GM23338 (cell line): ENCODE measurements around the gene GAS2. TPM values are rescaled to one million over a fixed set of nuclear protein-coding genes. Genes with fewer than 3 reads are reported as not detected.

ENCODE experiments used
- ATAC-seq: fragments of 200-7000 bp; cut with Tn5 transposase; 3 replicates; pipeline ENCODE4 v1.9.1; 2020
- DNase-seq: peaks from one replicate; pipeline ENCODE4 v3.0.0-alpha.2; 2015; ENCODE audit warnings: low spot score
- H2AFZ ChIP-seq: fragments of 200-600 bp; sonication (generic); 2 replicates; pipeline ENCODE4 v1.8.0; 2016; ENCODE audit warnings: antibody characterized with exemption, mild to moderate bottlenecking, moderate library complexity
- H3F3A ChIP-seq: fragments of 200-600 bp; sonication (generic); replicated peaks from 2 replicates; pipeline ENCODE4 v1.8.0; 2017; ENCODE audit warnings: antibody characterized with exemption, mixed run types, low read depth
- H3K27ac ChIP-seq: fragments of 200-600 bp; sonication (generic); 2 replicates; pipeline ENCODE4 v1.6.1; 2016; ENCODE audit warnings: low read depth
- H3K27me3 ChIP-seq: fragments of 200-600 bp; sonication (generic); 2 replicates; pipeline ENCODE4 v1.8.0; 2016; ENCODE audit warnings: mild to moderate bottlenecking, mixed run types, moderate library complexity; ENCODE audit not compliant: insufficient read depth
- H3K36me3 ChIP-seq: fragments of 200-600 bp; sonication (generic); 2 replicates; pipeline ENCODE4 v1.8.0; 2016; ENCODE audit warnings: mild to moderate bottlenecking; ENCODE audit not compliant: insufficient read depth
- H3K4me1 ChIP-seq: fragments of 200-600 bp; sonication (generic); 2 replicates; pipeline ENCODE4 v1.8.0; 2016; ENCODE audit warnings: mild to moderate bottlenecking, moderate library complexity; ENCODE audit not compliant: insufficient read depth
- H3K4me2 ChIP-seq: fragments of 200-600 bp; sonication (generic); 2 replicates; pipeline ENCODE4 v1.7.1; 2017; ENCODE audit warnings: mixed run types
- H3K4me3 ChIP-seq: fragments of 200-600 bp; sonication (generic); 2 replicates; pipeline ENCODE4 v1.6.1; 2016; ENCODE audit warnings: mixed run types
- H3K79me2 ChIP-seq: fragments of 200-600 bp; sonication (generic); replicated peaks from 2 replicates; pipeline ENCODE4 v1.8.0; 2017; ENCODE audit warnings: mild to moderate bottlenecking; ENCODE audit not compliant: insufficient read depth
- H3K9me2 ChIP-seq: fragments of 200-600 bp; sonication (generic); 2 replicates; pipeline ENCODE4 v1.8.0; 2017; ENCODE audit not compliant: insufficient read depth
- H4K20me1 ChIP-seq: fragments of 200-600 bp; sonication (generic); replicated peaks from 2 replicates; pipeline ENCODE4 v1.8.0; 2017; ENCODE audit warnings: mild to moderate bottlenecking; ENCODE audit not compliant: insufficient read depth
- H3K27ac Mint-ChIP-seq: 2 replicates; pipeline ENCODE4 v1.8.0; 2020; ENCODE audit warnings: inconsistent platforms, mild to moderate bottlenecking, moderate library complexity, mixed read lengths
- H3K27me3 Mint-ChIP-seq: 3 replicates; pipeline ENCODE4 v1.8.0; 2022; ENCODE audit warnings: low read depth, mild to moderate bottlenecking, moderate library complexity, mixed read lengths, inconsistent platforms; ENCODE audit not compliant: insufficient read depth, poor library complexity
- H3K36me3 Mint-ChIP-seq: 3 replicates; pipeline ENCODE4 v1.8.0; 2021; ENCODE audit warnings: low read depth, mild to moderate bottlenecking, inconsistent platforms, moderate library complexity, mixed read lengths
- H3K4me1 Mint-ChIP-seq: 3 replicates; pipeline ENCODE4 v1.8.0; 2020; ENCODE audit warnings: mild to moderate bottlenecking, inconsistent platforms, mixed read lengths
- H3K4me3 Mint-ChIP-seq: 3 replicates; pipeline ENCODE4 v1.8.0; 2021; ENCODE audit warnings: moderate library complexity, mild to moderate bottlenecking, inconsistent platforms, mixed read lengths
- H3K9me3 Mint-ChIP-seq: 3 replicates; pipeline ENCODE4 v1.8.0; 2020; ENCODE audit warnings: moderate library complexity, mild to moderate bottlenecking, inconsistent platforms, mixed read lengths
- CREB1 ChIP-seq: fragments of 250-450 bp; sonication (Bioruptor Pico); IDR thresholded peaks from 2 replicates; pipeline ENCODE4 v1.5.0; 2020; ENCODE audit warnings: low read depth, mild to moderate bottlenecking, moderate library complexity
- EZH2 ChIP-seq: fragments of 200-600 bp; sonication (generic); IDR thresholded peaks from one replicate; pipeline ENCODE4 v1.8.0; 2017; ENCODE audit warnings: antibody characterized with exemption, mild to moderate bottlenecking, low read depth; ENCODE audit not compliant: unreplicated experiment
- EZH2phosphoT487 ChIP-seq: fragments of 200-600 bp; sonication (generic); IDR thresholded peaks from one replicate; pipeline ENCODE4 v1.8.1; 2018; ENCODE audit warnings: antibody characterized with exemption; ENCODE audit not compliant: unreplicated experiment
- JUNB ChIP-seq: IDR thresholded peaks from one replicate; pipeline ENCODE4 v1.6.1; 2016; ENCODE audit warnings: antibody characterized with exemption; ENCODE audit not compliant: unreplicated experiment
- NANOG ChIP-seq: IDR thresholded peaks from 2 replicates; pipeline ENCODE4 v1.6.1; 2016; ENCODE audit warnings: antibody characterized with exemption, borderline replicate concordance
- POLR2AphosphoS5 ChIP-seq: IDR thresholded peaks from 2 replicates; pipeline ENCODE4 v1.6.1; 2016; ENCODE audit warnings: antibody characterized with exemption, low read depth
- STAT1 ChIP-seq: IDR thresholded peaks from one replicate; pipeline ENCODE4 v1.6.1; 2016; ENCODE audit warnings: antibody characterized with exemption; ENCODE audit not compliant: unreplicated experiment
- ZNF114 ChIP-seq: fragments of 250-450 bp; sonication (Bioruptor Pico); IDR thresholded peaks from 2 replicates; pipeline ENCODE4 v1.5.0; 2020; ENCODE audit warnings: mild to moderate bottlenecking, moderate library complexity
- ZNF331 ChIP-seq: fragments of 250-450 bp; sonication (Bioruptor Pico); IDR thresholded peaks from 2 replicates; pipeline ENCODE4 v1.5.0; 2020; ENCODE audit warnings: low read depth, mild to moderate bottlenecking, moderate library complexity
- polyA plus RNA-seq: library from polyadenylated mRNA; unstranded; fragments of >200 nt; fragmentation: Nextera tagmentation; extraction: Ambion mirVana; gene quantifications from 2 replicates; pipeline ENCODE4 v1.2.1, GENCODE V29; 2016
- total RNA-seq: library from RNA; depleted of rRNA; stranded (reverse); fragments of >200 nt; shearing (Covaris generic); gene quantifications from 2 replicates; pipeline ENCODE4 v1.2.3, GENCODE V29; 2014
- TF ChIP-seq, protein P1 (sequence below): IDR thresholded peaks from one replicate; pipeline ENCODE4 v1.6.1; 2018; ENCODE audit warnings: antibody characterized with exemption; ENCODE audit not compliant: unreplicated experiment
- TF ChIP-seq, protein P2 (sequence below): IDR thresholded peaks from 2 replicates; pipeline ENCODE4 v1.6.1; 2016; ENCODE audit warnings: antibody characterized with exemption
- TF ChIP-seq, protein P3 (sequence below): fragments of 250-450 bp; sonication (Bioruptor Pico); IDR thresholded peaks from 2 replicates; pipeline ENCODE4 v1.5.0; 2020; ENCODE audit warnings: mild to moderate bottlenecking, moderate library complexity
- TF ChIP-seq, protein P4 (sequence below), 2 experiments: fragments of 200-600 bp in 1 of 2; sonication (generic) in 1 of 2; conservative IDR thresholded peaks; 2 replicates each; pipeline versions ENCODE4 v1.5.1 to v1.6.1; 2016 to 2017; ENCODE audit warnings: antibody characterized with exemption in 2 of 2, low read depth in 2 of 2, mild to moderate bottlenecking in 2 of 2, moderate library complexity in 1 of 2

Gene GAS2
- total and polyA plus RNA-seq, 2 experiments from 2014 or later: 2.6 to 6.7 TPM

DNA sequence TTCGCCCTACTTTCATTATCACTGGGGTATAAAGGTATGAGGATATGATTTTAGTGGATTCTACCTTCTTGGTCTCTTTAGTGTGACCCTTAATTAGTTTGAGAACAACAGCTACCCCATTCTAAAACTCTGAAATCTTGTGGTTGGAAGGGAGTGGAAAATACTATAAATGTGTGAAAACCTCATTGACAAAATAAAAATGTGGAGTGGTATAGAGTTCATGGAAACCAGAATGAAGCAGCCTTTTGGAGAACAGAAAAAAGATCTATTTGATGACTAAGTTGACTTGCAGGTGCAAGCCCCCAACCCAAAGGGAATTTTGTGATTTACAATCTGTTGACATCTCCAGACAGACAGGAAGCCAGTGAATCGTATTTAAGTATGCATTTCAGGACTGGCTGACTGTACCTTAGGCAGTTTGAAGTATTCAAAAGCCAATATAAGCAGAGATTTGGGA is 75.8 kb downstream of the GAS2 start:
- H3K27ac Mint-ChIP-seq: no peak overlapping the region
- TF ChIP-seq, protein P1, sequence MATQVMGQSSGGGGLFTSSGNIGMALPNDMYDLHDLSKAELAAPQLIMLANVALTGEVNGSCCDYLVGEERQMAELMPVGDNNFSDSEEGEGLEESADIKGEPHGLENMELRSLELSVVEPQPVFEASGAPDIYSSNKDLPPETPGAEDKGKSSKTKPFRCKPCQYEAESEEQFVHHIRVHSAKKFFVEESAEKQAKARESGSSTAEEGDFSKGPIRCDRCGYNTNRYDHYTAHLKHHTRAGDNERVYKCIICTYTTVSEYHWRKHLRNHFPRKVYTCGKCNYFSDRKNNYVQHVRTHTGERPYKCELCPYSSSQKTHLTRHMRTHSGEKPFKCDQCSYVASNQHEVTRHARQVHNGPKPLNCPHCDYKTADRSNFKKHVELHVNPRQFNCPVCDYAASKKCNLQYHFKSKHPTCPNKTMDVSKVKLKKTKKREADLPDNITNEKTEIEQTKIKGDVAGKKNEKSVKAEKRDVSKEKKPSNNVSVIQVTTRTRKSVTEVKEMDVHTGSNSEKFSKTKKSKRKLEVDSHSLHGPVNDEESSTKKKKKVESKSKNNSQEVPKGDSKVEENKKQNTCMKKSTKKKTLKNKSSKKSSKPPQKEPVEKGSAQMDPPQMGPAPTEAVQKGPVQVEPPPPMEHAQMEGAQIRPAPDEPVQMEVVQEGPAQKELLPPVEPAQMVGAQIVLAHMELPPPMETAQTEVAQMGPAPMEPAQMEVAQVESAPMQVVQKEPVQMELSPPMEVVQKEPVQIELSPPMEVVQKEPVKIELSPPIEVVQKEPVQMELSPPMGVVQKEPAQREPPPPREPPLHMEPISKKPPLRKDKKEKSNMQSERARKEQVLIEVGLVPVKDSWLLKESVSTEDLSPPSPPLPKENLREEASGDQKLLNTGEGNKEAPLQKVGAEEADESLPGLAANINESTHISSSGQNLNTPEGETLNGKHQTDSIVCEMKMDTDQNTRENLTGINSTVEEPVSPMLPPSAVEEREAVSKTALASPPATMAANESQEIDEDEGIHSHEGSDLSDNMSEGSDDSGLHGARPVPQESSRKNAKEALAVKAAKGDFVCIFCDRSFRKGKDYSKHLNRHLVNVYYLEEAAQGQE: no peak
- TF ChIP-seq STAT1: no peak
- TF ChIP-seq, protein P2, sequence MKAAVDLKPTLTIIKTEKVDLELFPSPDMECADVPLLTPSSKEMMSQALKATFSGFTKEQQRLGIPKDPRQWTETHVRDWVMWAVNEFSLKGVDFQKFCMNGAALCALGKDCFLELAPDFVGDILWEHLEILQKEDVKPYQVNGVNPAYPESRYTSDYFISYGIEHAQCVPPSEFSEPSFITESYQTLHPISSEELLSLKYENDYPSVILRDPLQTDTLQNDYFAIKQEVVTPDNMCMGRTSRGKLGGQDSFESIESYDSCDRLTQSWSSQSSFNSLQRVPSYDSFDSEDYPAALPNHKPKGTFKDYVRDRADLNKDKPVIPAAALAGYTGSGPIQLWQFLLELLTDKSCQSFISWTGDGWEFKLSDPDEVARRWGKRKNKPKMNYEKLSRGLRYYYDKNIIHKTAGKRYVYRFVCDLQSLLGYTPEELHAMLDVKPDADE: no peak
- no peak for TF ChIP-seq ZNF114 (CRISPR knock-in tag)
- no peak for TF ChIP-seq CREB1 (CRISPR knock-in tag)
- TF ChIP-seq EZH2: no peak
- no peak for TF ChIP-seq ZNF331
- TF ChIP-seq EZH2phosphoT487: no peak
- TF ChIP-seq POLR2AphosphoS5: no peak
- TF ChIP-seq JUNB: no peak
- no peak for TF ChIP-seq NANOG
- TF ChIP-seq, protein P3, sequence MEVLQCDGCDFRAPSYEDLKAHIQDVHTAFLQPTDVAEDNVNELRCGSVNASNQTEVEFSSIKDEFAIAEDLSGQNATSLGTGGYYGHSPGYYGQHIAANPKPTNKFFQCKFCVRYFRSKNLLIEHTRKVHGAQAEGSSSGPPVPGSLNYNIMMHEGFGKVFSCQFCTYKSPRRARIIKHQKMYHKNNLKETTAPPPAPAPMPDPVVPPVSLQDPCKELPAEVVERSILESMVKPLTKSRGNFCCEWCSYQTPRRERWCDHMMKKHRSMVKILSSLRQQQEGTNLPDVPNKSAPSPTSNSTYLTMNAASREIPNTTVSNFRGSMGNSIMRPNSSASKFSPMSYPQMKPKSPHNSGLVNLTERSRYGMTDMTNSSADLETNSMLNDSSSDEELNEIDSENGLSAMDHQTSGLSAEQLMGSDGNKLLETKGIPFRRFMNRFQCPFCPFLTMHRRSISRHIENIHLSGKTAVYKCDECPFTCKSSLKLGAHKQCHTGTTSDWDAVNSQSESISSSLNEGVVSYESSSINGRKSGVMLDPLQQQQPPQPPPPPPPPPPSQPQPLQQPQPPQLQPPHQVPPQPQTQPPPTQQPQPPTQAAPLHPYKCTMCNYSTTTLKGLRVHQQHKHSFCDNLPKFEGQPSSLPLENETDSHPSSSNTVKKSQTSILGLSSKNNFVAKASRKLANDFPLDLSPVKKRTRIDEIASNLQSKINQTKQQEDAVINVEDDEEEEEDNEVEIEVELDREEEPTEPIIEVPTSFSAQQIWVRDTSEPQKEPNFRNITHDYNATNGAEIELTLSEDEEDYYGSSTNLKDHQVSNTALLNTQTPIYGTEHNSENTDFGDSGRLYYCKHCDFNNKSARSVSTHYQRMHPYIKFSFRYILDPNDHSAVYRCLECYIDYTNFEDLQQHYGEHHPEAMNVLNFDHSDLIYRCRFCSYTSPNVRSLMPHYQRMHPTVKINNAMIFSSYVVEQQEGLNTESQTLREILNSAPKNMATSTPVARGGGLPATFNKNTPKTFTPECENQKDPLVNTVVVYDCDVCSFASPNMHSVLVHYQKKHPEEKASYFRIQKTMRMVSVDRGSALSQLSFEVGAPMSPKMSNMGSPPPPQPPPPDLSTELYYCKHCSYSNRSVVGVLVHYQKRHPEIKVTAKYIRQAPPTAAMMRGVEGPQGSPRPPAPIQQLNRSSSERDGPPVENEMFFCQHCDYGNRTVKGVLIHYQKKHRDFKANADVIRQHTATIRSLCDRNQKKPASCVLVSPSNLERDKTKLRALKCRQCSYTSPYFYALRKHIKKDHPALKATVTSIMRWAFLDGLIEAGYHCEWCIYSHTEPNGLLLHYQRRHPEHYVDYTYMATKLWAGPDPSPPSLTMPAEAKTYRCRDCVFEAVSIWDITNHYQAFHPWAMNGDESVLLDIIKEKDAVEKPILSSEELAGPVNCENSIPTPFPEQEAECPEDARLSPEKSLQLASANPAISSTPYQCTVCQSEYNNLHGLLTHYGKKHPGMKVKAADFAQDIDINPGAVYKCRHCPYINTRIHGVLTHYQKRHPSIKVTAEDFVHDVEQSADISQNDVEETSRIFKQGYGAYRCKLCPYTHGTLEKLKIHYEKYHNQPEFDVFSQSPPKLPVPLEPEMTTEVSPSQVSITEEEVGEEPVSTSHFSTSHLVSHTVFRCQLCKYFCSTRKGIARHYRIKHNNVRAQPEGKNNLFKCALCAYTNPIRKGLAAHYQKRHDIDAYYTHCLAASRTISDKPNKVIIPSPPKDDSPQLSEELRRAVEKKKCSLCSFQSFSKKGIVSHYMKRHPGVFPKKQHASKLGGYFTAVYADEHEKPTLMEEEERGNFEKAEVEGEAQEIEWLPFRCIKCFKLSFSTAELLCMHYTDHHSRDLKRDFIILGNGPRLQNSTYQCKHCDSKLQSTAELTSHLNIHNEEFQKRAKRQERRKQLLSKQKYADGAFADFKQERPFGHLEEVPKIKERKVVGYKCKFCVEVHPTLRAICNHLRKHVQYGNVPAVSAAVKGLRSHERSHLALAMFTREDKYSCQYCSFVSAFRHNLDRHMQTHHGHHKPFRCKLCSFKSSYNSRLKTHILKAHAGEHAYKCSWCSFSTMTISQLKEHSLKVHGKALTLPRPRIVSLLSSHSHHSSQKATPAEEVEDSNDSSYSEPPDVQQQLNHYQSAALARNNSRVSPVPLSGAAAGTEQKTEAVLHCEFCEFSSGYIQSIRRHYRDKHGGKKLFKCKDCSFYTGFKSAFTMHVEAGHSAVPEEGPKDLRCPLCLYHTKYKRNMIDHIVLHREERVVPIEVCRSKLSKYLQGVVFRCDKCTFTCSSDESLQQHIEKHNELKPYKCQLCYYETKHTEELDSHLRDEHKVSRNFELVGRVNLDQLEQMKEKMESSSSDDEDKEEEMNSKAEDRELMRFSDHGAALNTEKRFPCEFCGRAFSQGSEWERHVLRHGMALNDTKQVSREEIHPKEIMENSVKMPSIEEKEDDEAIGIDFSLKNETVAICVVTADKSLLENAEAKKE (CRISPR knock-in tag): no peak
- TF ChIP-seq, protein P4, sequence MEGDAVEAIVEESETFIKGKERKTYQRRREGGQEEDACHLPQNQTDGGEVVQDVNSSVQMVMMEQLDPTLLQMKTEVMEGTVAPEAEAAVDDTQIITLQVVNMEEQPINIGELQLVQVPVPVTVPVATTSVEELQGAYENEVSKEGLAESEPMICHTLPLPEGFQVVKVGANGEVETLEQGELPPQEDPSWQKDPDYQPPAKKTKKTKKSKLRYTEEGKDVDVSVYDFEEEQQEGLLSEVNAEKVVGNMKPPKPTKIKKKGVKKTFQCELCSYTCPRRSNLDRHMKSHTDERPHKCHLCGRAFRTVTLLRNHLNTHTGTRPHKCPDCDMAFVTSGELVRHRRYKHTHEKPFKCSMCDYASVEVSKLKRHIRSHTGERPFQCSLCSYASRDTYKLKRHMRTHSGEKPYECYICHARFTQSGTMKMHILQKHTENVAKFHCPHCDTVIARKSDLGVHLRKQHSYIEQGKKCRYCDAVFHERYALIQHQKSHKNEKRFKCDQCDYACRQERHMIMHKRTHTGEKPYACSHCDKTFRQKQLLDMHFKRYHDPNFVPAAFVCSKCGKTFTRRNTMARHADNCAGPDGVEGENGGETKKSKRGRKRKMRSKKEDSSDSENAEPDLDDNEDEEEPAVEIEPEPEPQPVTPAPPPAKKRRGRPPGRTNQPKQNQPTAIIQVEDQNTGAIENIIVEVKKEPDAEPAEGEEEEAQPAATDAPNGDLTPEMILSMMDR (conservative IDR thresholded peaks at IDR 0.05; ENCODE audit: low read depth in 2 of 2): no peak
- H3K4me1 Mint-ChIP-seq: no peaks in the 10 kb centered on the region
- H3K27me3 Mint-ChIP-seq: peaks cover 3% of the 10 kb centered on the region
- Histone ChIP-seq H3K9me2 (no peaks in the 10 kb centered on the region), H3F3A (no peaks in the 10 kb centered on the region), H2AFZ (no peak overlapping the region), H3K27me3 (no peaks in the 10 kb centered on the region), H3K4me1 (no peaks in the 10 kb centered on the region), H3K79me2 (no peaks in the 10 kb centered on the region), H3K36me3 (no peaks in the 10 kb centered on the region), H3K4me2 (no peak overlapping the region), H3K4me3 (no peak overlapping the region), H4K20me1 (no peaks in the 10 kb centered on the region), H3K27ac (no peak overlapping the region)
- H3K4me3 Mint-ChIP-seq: no peak overlapping the region
- no peak for DNase-seq
- H3K9me3 Mint-ChIP-seq: no peaks in the 10 kb centered on the region
- no peaks in the 10 kb centered on the region for H3K36me3 Mint-ChIP-seq
- no peak for ATAC-seq
